Measurements from ENCODE around the gene SUPT6H. TPM values are rescaled to one million over a fixed set of nuclear protein-coding genes. Genes with fewer than 3 reads are reported as not detected.

Gene SUPT6H
- total and polyA plus RNA-seq, 2 donors (not counting 3 experiments of a cell fraction or from before 2014, with no cell fraction given): 33.9 to 79.2 TPM

GRCh38 chr17:28725166-28725659, 63.2 kb downstream of the SUPT6H start:
- Histone ChIP-seq H3K4me1 (ENCODE audit: control insufficient read depth, extremely low read depth, insufficient read depth, low read length) (peaks cover 42% of the 10 kb centered on the region), H3K4me2 (ENCODE audit: insufficient read depth, low read length) (peak overlapping the region; percentile 37), H3K9me1 (replicated peaks; ENCODE audit: control insufficient read depth, extremely low read depth, insufficient read depth, low read length) (no peaks in the 10 kb centered on the region), H2AFZ (ENCODE audit: low read depth, low read length) (no peak overlapping the region), H3K36me3 (ENCODE audit: control insufficient read depth in 2 of 2, extremely low read depth in 1 of 2, insufficient read depth in 2 of 2, low read length in 2 of 2) (peaks cover 17 to 19% of the 10 kb centered on the region in 2 experiments), H3K27me3 (ENCODE audit: control insufficient read depth in 2 of 2, insufficient read depth in 2 of 2, low read length in 2 of 2) (no peaks in the 10 kb centered on the region), H3K9ac (replicated peaks; ENCODE audit: extremely low read depth, insufficient read depth, low read length) (peak overlapping the region; percentile 14), H3K27ac (ENCODE audit: insufficient read depth, low read depth, low read length) (no peak overlapping the region), H3K79me2 (ENCODE audit: control insufficient read depth, insufficient read depth, low read length) (peaks cover 34% of the 10 kb centered on the region), H3K4me3 (replicated peaks in 1 of 3; ENCODE audit: insufficient read depth in 1 of 3, low read depth in 1 of 3, low read length in 3 of 3) (peak overlapping the region in 1 of 3 experiments; percentile 32), H3K9me3 (replicated peaks; ENCODE audit: control insufficient read depth, insufficient read depth, low read length) (no peaks in the 10 kb centered on the region), H4K20me1 (replicated peaks; ENCODE audit: control insufficient read depth, extremely low read depth, insufficient read depth, low read length) (no peaks in the 10 kb centered on the region)
- BruUV-seq (replicated peaks): TSS peak; percentile 35
- peak; percentile 71 for FAIRE-seq
- dilution Hi-C loops (cut with MboI; ENCODE audit: extremely low pct_ligation_motif_present, low sequenced_read_pairs) (no loop called here), intact Hi-C loops (cut with micrococcal nuclease) (no loop called here)
- POLR2A ChIA-PET: interaction anchor here (0.7 to 4.7 kb wide), 2 partner anchors 14 to 22 kb away, joined by 3 to 45 read pairs; no protein-coding TSS in a partner anchor
- peak; percentile 38 for DNase-seq (ENCODE audit: low read depth, low spot score)
- CTCF ChIA-PET: interaction anchor here (2.3 to 13.7 kb wide), 4 partner anchors 13 to 391 kb away, joined by 21 to 602 read pairs (median 146); partner anchors contain the start of genes PHF12, PROCA1 and TRAF4
- TF ChIP-seq POLR2AphosphoS5 (IDR thresholded peaks at IDR 0.05; ENCODE audit: insufficient read depth, low read depth, low read length) (peak; percentile 60), POLR2A (IDR thresholded peaks at IDR 0.05; ENCODE audit: low read depth, low read length) (peak; percentile 17), FOS (IDR thresholded peaks at IDR 0.05; ENCODE audit: borderline replicate concordance, insufficient read depth, low read length) (no peak)

DNA sequence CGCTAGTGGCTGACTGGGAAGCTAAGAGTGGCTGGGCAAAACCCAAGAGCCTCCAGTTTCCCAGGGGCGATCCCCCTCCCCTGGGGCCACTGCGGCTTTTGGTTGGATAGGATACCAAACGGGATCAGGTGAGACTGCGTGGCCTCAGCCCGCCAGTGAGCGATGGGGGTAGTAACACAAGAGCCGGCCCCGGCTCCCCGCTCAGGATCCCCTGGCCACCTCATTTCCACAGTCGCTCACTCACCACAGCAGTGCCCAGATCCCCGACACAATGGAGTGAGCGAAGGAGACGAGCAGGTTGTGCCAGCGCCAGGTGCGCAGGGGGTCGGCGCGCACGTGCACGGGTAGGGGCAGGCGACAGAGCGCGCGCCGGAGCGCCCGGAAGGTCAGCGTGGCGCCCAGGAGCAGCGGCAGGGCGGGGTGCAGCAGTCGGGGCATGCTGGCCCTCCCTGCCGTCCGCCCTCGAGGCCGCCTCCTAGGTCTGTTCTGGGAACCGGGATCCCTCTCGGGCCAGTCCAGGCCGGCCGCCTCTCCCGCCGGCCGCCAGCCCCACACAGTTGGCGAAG, 63.7 kb downstream of the SUPT6H start:
- POLR2A ChIA-PET: interaction anchor here (0.7 to 4.7 kb wide), 4 partner anchors 15 to 226 kb away, joined by 3 to 45 read pairs (median 7); no protein-coding TSS in a partner anchor
- Histone ChIP-seq H3K36me3 (ENCODE audit: control insufficient read depth in 2 of 2, extremely low read depth in 1 of 2, insufficient read depth in 2 of 2, low read length in 2 of 2) (peaks cover 17 to 19% of the 10 kb centered on the region in 2 experiments), H3K27me3 (ENCODE audit: control insufficient read depth in 2 of 2, insufficient read depth in 2 of 2, low read length in 2 of 2) (no peaks in the 10 kb centered on the region), H4K20me1 (replicated peaks; ENCODE audit: control insufficient read depth, extremely low read depth, insufficient read depth, low read length) (no peaks in the 10 kb centered on the region), H3K4me3 (replicated peaks in 1 of 3; ENCODE audit: insufficient read depth in 1 of 3, low read depth in 1 of 3, low read length in 3 of 3) (peak overlapping the region in 2 of 3 experiments; percentile 32 to 41), H3K4me1 (ENCODE audit: control insufficient read depth, extremely low read depth, insufficient read depth, low read length) (peaks cover 42% of the 10 kb centered on the region), H3K27ac (ENCODE audit: insufficient read depth, low read depth, low read length) (peak overlapping the region; percentile 10), H3K9ac (replicated peaks; ENCODE audit: extremely low read depth, insufficient read depth, low read length) (peak overlapping the region; percentile 14), H3K9me1 (replicated peaks; ENCODE audit: control insufficient read depth, extremely low read depth, insufficient read depth, low read length) (no peaks in the 10 kb centered on the region), H3K79me2 (ENCODE audit: control insufficient read depth, insufficient read depth, low read length) (peaks cover 28% of the 10 kb centered on the region), H3K9me3 (replicated peaks; ENCODE audit: control insufficient read depth, insufficient read depth, low read length) (no peaks in the 10 kb centered on the region), H3K4me2 (ENCODE audit: insufficient read depth, low read length) (peak overlapping the region; percentile 37), H2AFZ (ENCODE audit: low read depth, low read length) (no peak overlapping the region)
- CTCF ChIA-PET: interaction anchor here (1.4 to 13.7 kb wide), 17 partner anchors 14 to 391 kb away, joined by 4 to 602 read pairs (median 19); partner anchors contain the start of genes FAM222B, FLOT2, PHF12 and PROCA1
- FAIRE-seq: peak; percentile 21
- intact Hi-C loops (cut with micrococcal nuclease) (loop anchor here (1.0 to 2.0 kb wide), 3 partner anchors 167 to 191 kb away; partner anchors contain the start of gene DHRS13), dilution Hi-C loops (cut with MboI; ENCODE audit: extremely low pct_ligation_motif_present, low sequenced_read_pairs) (no loop called here)
- peak; percentile 79 for TF ChIP-seq POLR2AphosphoS5 (IDR thresholded peaks at IDR 0.05; ENCODE audit: insufficient read depth, low read depth, low read length)
- no peak for TF ChIP-seq FOS (IDR thresholded peaks at IDR 0.05; ENCODE audit: borderline replicate concordance, insufficient read depth, low read length)
- TF ChIP-seq POLR2A (IDR thresholded peaks at IDR 0.05; ENCODE audit: low read depth, low read length): peak; percentile 74
- no TSS peak for BruUV-seq (replicated peaks)
- peak; percentile 58 for DNase-seq (ENCODE audit: low read depth, low spot score)

All from endothelial cell of umbilical vein (primary cell).